MM.1S (cell line): ENCODE results near the gene PRMT7.

Experiments
- CTCF ChIP-seq: fragments of 300-600 bp; sonication (generic); IDR thresholded peaks from 2 replicates; pipeline ENCODE4 v1.5.1; 2016; ENCODE audit warnings: antibody characterized with exemption, low read length, mixed read lengths
- EZH2 ChIP-seq: fragments of 300-600 bp; sonication (generic); optimal IDR thresholded peaks from 2 replicates; pipeline ENCODE3; 2017; ENCODE audit warnings: low read depth, mild to moderate bottlenecking, antibody characterized with exemption, low read length, mixed read lengths
- EZH2phosphoT487 ChIP-seq: fragments of 300-600 bp; sonication (generic); IDR thresholded peaks from 2 replicates; pipeline ENCODE4 v1.6.1; 2018; ENCODE audit warnings: antibody characterized with exemption, low read length

- no peak for TF ChIP-seq CTCF
- no peak for TF ChIP-seq EZH2phosphoT487
- TF ChIP-seq EZH2: no peak
Measured at GRCh38 chr16:68339214-68339613, 28.4 kb downstream of the PRMT7 start.
